Measurements from ENCODE around the gene LRCH3.

Gene LRCH3

DNA sequence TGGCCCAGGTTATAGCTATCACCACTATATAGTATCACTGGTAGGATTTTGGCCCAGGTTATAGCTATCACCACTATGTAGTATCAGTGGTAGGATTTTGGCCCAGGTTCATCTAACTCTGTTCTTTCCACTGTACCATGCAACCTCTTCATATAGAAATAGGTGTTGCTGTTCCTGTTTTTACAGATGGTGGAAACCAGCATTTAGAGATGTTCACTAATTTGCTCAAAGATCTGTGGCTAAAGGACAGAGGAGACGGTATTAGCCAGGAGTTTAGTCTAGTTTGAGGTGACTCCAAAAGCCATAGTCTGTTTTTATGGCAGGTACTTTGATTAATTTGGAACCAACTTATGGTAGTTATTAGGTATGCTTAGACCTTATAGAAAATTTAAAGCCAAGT is 3.1 kb downstream of the LRCH3 start:
- DNase-seq: no peak

DNA sequence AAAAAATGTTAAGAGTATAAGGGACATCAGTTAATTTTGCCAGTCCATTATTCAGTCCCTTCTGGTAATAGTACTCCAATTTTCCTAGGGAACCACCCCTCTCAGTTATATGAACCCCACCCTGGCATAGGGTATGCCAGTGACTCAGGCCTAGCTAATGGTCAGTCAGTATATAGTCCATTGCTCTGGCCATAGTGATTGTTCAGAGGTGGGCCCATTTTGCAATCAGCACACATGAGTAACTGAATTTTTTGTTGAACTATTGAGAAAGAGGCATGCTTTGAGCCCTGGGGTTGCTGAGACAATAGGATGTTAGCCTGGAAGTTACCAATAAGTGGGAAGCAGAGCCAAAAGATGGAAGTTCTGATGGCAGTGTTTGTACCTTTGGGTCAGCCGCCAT is 4.1 kb downstream of the LRCH3 start:
- no peak for DNase-seq

DNA sequence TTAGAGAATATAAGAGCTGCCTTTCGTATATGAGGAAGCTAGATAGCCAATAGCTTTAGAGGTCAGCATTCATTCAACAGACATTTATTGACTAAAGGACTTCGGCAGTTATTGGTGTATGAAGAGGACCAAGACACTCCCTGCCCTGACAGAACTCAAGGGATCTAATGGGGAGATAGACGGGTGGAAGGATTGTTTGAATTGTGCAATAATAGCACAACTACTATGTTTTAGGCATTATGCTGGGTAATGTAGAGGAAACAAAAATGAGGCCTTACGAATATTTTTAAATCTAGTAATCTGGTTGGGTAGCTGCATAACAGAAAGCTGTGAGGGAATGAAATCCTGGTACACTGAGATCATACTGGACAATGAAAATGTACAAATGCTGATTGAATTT is 5.0 kb downstream of the LRCH3 start:
- no peak for DNase-seq

DNA sequence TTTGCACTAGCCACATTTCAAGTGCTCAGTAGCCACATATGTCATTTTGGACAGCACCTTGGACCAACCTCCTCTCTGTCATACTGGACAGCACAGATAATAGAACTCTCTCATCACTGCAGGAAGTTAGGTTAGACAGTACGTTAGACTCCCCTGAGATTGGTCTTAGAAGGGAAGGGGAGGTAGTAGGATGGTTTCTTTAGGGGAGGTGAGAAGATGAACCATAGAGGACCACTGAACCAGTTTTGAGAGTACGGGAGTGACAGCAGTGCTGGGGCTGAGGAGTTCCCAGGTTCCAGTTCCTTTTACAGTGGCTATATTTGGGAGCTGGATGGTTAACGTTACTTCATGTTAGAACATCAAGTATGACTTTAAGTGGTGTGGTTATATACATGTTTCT is 7.8 kb downstream of the LRCH3 start:
- no peak for DNase-seq

DNA sequence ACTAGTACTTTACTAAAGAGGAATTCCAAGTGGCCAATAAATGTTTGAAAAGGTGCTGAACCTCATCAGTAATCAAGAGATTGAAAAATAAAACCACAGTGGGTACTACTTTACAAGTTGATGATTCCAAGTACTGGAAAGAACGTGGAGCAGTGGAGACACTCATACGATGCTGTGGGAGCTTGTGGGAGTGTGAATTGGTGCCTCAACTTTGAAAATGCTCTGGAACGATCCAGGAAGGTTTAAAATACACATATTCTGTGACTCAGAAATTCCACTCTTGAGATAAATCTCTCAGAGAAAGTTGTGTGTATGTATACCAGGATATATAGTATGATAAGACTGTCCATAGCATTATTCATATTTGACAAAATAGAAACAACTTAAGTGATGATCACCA is 9.3 kb downstream of the LRCH3 start:
- DNase-seq: no peak

DNA sequence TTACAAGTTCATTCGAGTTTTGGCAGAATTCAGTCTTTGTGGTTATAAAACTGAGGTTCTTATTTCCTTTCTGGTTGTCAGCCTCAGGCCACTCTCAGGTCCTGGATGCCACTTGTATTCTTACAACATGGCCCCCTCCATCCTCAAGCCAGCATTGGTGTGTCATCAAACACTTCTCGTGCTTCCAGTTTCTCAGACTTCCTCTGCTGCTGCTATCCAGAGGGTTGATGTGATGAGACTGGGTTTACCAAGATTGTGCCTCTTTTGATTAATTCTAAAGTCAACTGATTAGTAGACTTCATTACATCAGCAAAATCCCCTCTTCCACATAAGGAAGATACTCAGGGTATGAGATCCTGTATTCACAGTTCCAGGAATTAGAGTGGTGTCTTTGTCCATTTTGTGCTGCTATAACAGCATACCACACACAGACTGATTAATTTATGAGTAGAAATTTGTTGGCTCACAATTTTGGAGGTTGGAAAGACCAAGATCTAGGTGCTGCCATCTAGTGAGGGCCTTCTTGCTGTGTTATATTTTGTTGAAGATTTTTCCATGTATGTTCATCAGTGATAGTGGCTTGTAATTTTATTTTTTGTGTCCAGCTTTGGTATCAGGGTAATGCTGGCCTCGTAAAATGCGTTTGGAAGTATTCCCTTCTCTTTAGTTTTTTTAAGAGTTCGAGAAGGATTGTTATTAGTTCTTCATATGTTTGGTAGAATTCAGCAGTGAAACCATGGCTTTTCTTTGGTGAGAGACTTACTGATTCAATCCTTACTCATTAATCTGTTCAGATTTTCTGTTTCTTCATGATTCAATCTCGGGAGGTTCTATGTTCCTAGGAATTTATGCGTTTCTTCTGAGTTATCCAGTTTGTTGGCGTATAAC is 11.1 kb downstream of the LRCH3 start:
- DNase-seq: peak; percentile 24

DNA sequence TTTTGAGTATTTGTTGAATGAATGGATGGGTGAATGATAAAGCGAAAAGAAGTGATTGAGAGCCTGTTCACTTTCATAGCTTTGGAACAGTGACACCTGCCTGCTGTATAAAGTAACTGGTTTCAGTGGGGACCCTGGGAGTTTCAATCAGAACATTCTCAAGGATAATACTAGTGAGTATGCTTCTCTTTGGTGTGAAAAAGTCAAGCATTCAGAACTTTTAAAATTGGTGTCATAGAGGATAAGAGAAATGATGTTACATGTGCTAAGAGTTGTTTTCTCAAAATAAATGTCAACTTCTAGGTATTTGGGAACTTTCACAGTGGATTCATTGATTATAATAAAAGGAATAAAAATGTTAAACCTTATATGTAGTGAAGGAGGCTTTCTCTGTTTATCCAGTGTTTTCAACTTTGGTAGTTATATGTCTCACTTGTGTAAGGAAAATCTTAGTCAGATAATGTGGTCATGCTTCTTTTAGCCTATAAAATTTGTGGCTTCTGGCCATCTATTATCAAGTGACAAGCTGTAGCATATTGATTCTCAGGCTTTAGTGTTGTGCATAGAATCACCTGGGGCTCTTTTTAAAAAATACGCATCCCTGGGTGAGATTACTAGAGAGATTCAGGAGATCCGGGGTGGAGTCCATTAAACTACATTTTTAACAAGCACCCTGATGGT is 11.9 kb downstream of the LRCH3 start:
- peak; percentile 10 for DNase-seq

DNA sequence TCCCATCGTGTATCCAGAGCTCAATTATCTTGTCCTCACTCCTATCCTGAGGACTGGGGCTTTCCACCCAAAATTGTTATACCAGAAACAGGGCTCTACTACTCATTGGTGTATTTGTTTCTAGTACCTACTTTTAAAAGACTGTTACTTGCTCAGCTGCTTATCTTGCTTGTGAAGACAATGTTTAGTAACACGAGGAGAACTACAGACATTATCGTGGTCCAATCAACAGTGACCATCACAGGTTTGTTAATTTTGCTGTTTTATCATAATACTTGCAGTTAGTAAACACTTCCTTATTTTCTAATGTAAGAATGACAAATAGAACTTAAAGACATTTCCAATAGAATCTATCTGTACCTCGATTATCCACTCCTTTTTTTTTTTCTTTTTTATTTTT is 13.5 kb downstream of the LRCH3 start:
- no peak for DNase-seq

DNA sequence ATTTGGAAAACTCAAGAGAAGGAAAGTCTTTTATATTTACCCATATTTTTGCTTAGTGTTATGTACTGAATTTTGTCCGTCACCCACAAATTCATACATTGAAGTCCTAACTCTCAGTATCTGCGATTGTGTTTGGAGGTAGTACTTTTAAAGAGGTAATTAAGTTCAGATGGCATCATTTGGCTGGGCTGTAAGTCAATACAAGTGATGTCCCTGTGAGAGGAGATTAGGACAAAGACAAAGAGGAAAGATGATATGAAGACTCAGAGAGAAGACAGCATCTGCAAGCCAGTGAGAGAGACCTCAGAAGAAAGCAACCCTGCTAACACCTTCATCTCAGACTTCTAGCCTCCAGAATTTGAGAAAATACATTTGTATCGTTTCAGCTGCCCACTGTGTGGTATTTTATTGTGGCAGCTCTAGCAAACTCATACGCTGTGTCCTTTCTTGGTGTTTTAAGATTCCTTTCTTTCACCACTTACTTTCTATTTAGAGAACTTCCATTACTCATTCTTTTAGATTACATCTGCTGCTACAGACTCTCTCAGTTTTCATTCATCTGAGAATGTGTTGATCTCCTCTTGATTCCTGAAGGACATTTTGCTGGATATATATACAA is 17.0 kb downstream of the LRCH3 start:
- DNase-seq: no peak

DNA sequence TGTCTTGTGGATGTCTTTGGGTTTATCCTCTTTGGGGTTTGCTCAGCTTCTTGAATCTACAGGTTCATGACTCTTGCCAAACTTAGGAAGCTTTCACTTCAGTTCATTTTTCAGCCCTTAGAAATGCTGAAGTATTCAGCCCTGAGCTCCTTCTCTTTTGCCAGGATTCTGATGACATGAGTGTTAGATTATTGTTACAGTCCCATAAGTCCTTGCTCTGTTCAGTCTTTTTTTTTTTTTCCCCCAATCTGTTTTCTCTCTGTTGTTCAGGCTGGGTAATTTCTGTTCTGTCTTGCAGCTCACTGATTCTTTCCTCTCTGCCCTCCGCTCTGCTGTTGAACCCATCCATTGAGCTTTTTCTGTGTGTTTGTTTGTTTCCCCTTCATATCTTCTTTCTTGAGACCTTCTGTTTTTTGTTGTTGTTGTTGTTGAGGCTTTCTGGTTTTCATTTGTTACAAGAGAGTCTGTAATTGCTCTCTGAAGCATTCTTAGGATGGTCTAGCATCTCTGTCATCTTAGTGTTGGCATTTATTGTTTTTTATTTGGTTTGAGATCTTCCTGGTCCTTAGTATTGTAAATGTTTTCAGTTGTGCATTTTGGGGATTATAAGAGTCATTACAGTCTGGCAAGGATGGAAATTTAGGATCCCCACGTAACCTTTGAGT is 18.4 kb downstream of the LRCH3 start:
- DNase-seq: no peak

DNA sequence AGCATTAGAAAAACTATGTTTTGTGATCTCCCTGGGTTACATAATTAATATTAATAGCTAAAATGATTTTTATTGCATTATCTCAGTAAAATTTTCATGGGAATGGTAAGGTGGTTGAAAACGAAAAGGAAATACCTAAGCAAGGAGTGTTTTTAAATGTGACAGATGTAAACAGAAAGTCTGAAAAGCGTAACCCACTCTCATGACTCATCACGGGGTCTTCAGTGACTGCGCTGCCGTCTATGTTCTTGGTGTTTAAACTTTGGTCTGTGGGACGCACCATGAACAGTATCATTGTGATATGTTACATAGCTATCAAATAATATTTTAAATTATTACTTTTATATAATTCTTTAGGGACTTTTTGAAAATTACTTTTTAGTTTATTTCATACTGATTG is 19.8 kb downstream of the LRCH3 start:
- no peak for DNase-seq

DNA sequence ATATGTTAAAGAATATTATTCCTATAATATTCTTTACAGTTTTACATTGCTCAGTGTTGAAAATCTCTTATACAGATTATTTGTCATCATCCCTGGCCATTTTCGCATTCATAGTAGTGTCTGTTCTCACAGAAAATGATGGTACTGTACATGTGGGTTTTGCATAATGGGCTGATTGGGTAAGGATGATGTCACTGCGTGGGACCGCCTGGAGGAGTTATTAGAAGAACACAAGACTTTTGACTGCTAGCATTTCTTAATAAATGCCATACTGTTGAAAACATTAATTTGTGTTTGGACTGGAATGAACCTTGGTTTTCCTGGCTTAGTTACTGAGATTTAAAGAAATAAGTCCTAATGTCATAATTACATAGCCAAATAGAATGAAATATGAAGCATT is 20.3 kb downstream of the LRCH3 start:
- DNase-seq: no peak

DNA sequence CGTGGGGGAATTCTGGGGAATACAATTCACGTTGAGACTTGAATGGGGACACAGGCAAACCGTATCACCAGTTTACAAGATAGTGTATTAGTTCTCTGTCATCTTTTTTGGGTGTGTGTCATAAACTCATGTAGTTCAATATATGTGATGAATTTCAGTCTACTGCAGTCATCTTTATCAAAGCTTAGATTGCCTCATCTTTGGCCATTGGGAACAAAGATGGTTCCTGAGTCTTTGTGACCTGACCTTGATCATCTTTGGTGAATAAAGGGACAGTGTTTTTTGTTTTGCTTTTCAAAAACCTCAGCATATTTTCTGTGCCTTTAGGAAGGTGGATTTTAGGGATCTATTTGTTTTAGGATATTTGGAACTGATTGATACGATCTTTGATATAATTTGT is 23.3 kb downstream of the LRCH3 start:
- DNase-seq: no peak

DNA sequence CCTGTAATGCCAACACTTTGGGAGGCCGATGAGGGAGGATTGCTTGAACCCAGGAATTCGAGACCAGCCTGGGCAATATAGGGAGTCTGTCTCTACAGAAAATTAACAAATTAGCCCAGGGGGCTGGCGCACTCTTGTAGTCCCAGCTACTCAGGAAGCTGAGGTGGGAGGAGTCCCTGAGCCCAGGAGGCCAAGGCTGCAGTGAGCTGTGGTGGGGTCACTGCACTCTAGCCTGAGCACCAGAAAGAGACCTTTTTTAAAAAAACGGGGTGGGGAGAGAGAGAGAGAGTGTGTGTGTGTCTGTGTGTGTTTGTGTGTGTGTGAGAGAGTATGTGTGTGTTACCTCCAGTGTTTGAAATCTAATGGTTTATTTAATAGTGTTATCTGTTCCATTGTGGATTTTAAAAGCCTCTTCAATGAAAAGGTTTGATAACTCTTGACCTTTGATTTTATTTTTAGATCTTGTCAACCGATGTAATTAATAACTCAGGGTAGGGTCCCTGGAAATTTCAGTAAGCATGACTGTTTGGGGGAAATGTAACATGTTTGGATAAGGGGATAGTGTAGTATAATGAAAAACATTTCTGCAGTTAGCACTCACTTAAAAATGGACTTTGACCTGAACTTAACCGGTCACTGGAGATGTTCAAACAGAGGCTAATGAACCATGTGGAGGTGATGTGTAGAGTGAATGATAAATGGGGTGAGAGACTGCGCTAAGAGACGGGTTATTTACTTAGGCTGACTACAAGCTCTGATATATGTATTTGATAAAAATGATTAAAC is 29.7 kb downstream of the LRCH3 start:
- DNase-seq: peak; percentile 92

DNA sequence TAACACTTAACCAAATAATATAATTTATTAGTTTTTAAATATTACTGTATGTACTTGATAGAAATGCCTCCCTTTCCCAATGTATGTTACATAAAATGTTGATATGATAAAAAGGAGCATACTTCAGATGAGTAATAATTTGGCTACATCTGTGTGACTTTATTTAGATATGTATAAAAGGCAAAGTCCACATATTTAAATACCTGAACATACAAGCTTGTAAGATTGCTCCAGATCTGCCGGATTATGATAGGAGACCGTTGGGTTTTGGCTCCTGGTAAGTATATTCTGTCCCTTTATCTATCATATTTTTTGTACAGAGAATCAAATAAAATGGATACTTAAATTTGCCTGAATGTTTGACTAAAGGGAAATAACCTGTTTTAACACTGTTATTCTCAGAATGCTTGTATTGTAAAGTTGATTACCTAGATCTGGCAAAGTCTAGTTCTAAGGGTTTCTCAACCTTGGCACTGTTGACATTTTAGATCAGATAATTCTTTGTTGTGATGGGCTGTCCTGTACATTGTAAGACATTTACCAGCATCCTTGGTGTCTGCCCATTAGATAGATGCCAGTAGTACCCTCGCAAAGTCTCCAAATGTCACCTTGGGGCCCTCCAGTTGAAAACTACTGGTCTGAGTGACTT is 38.5 kb downstream of the LRCH3 start:
- no peak for DNase-seq

DNA sequence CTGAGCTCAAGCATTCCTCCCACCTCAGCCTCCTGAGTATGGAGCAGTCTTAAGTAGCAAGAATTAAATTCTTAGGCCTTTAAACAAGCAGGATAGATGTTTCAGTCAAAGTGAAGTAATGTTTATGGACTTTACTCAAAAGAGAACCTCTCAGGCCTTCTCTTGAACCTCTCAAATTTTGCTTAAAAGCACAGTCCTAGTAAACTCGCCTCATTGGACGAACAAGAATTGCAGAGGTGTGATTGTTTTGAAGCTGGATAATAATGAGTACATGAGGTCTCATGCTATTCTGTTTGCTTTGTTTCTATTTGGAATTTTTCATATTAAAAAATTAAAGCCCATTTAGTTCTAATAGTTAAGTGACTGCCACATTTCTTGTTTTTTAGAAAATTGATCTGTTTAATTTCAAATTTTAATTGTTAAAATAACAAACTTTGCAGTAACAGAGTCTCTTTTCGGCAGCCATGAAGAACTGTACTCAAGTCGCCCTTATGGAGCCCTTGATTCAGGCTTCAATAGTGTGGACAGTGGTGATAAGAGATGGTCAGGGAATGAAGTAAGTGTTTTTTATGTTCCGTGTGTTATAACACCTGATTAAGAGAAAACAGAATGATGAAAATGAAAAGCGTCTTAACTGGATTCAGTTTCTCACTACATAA is 39.4 kb downstream of the LRCH3 start:
- DNase-seq: no peak

DNA sequence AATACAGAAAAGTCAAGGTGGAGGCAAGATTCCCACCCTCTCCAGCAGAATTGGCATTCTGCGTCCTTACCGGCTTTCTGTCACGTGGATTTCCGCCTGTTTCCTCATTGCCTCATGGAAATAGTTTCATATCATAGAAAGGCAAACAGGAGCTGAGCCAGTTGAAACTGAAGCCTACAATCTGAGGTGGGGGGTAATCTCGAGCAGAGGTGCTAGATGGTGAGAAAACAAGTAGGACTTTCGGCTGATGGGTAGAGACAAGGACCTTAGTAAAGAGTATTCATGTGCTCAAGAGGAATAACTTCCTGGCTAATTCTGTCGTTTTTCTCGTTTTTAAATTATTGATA is 39.9 kb downstream of the LRCH3 start:
- DNase-seq: no peak

DNA sequence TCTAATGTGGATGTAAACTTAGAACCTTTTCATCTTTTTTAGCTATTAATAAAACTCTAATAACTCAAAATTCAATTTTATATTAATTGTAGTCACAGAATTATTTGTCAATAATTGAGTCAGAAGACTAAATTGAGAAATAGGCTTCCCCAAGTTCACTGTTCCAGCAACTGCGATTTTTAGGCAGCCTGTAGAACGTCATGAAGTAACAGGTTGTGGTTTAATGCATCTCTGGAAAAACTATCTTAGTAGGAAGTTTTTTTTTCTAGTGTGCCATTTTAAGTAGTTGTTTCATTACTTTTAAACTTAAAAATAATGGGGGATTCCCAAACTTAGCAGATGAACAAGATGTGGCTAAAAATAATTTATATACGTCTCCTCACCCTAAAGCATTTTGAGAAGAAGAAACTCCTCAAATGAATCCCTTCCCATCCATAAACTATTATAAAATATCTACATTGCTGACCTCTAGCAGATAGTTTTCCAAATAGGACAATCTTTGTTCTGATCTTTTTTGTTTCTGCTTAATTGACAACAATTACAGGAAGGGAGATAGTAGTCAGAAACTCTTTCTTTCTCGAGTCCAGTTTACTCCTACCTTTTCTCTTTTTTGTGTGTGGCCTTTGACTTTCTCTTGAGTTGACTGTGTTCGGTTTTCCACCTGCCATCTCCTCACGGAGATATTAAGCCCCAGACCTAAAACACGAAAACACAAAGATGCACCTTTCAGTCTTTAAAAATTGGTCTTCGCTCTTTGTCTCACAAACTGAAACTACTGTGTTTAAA is 43.1 kb downstream of the LRCH3 start:
- DNase-seq: no peak

DNA sequence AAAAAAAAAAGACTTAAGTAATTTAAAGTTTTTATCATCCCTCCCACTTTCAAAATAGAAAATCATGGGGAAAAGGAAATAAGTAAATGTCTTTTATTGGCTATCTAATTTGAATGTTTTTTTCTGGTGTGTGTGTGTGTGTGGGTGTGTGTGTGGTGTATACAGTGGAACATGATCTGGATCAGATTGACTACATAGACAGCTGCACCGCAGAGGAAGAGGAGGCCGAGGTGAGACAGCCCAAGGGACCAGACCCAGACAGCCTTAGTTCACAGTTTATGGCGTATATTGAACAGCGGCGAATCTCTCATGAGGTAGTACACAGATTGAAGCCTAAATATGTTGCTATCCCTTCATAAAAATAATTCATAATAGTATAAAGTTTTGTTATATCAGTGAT is 44.5 kb downstream of the LRCH3 start:
- DNase-seq: no peak

DNA sequence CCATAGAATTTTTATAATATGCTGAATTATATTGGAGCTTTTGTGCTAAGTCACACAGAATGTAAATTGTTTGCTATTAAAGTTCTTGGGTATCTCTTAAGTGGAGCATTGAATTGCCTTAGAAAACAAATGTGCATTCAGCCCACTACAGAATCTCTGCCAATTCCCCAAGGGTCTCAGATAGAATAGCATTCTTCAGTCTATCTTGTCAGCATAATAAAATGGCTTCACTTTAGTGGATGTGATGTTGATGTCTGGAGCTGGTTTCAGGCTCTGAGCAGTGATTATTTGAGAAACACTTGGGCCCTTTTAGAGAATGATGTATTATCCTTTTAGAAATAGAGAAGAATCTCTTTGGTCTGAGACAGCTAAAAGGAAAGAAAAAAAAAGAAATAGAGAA is 45.2 kb downstream of the LRCH3 start:
- DNase-seq: no peak

DNA sequence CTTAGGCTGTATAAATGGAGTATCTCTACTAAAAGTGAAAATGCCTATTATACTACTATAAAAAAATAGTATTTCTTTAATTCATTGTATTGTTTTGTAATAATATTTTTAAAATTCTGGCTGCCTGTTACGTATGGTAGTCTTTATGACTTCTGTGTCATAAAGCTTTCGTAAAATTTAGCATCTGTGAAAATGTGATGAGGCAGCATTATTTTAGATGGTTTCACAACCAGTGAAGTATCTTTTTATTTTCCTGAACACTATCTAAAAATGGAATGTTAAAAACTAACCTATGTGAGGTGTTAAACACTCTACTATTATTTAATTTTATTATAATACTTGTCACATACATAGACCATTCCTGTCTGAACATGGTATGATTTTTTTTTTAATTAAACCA is 46.2 kb downstream of the LRCH3 start:
- DNase-seq: no peak
